ENCODE data around the gene PACRG. TPM values are rescaled to one million over a fixed set of nuclear protein-coding genes. Genes with fewer than 3 reads are reported as not detected.

PACRG gene
- total RNA-seq, 1 experiment from 2014 or later: not detected

GRCh38 chr6:163344411-163344810, 616.6 kb downstream of the PACRG start:
- CTCF ChIA-PET: no interaction called here
- Histone ChIP-seq H3K9me3 (no peaks in the 10 kb centered on the region), H3K4me1 (no peaks in the 10 kb centered on the region), H3K36me3 (ENCODE audit: control insufficient read depth, insufficient read depth, low read length) (no peaks in the 10 kb centered on the region), H3K4me3 (ENCODE audit: low read depth, low read length) (no peak overlapping the region), H3K27me3 (replicated peaks; ENCODE audit: control insufficient read depth, insufficient read depth, low read length) (no peaks in the 10 kb centered on the region)
- POLR2A ChIA-PET: no interaction called here
- intact Hi-C loops (cut with micrococcal nuclease; ENCODE audit: unreplicated experiment): no loop called here
- Mint-ChIP-seq H3K4me3 (ENCODE audit: unreplicated experiment) (no peak overlapping the region), H3K27me3 (ENCODE audit: insufficient read depth, unreplicated experiment) (no peaks in the 10 kb centered on the region), H3K36me3 (ENCODE audit: insufficient read depth, unreplicated experiment) (no peaks in the 10 kb centered on the region), H3K4me1 (ENCODE audit: low read depth, unreplicated experiment) (no peaks in the 10 kb centered on the region), H3K9me3 (ENCODE audit: unreplicated experiment) (no peaks in the 10 kb centered on the region), H3K27ac (ENCODE audit: unreplicated experiment) (no peak overlapping the region)
- no peak for TF ChIP-seq CTCF (IDR thresholded peaks at IDR 0.05; ENCODE audit: insufficient read depth in 1 of 2, low read depth in 1 of 2, low read length in 1 of 2, severe bottlenecking in 1 of 2, unreplicated experiment in 1 of 2)
- no TSS peak for BruUV-seq (replicated peaks)
- DNase-seq: no peak

GRCh38 chr6:163345931-163346330, 618.2 kb downstream of the PACRG start:
- ChIA-PET CTCF (no interaction called here), POLR2A (no interaction called here)
- DNase-seq: no peak
- H3K4me3 ChIP-seq (ENCODE audit: low read depth, low read length): no peak overlapping the region
- no peak for TF ChIP-seq CTCF (IDR thresholded peaks at IDR 0.05; ENCODE audit: insufficient read depth in 1 of 2, low read depth in 1 of 2, low read length in 1 of 2, severe bottlenecking in 1 of 2, unreplicated experiment in 1 of 2)
- no peaks in the 10 kb centered on the region for H3K36me3 Mint-ChIP-seq (ENCODE audit: insufficient read depth, unreplicated experiment)
- H3K4me1 Mint-ChIP-seq (ENCODE audit: low read depth, unreplicated experiment): no peaks in the 10 kb centered on the region
- no peaks in the 10 kb centered on the region for H3K36me3 ChIP-seq (ENCODE audit: control insufficient read depth, insufficient read depth, low read length)
- H3K4me3 Mint-ChIP-seq (ENCODE audit: unreplicated experiment): no peak overlapping the region
- H3K27me3 Mint-ChIP-seq (ENCODE audit: insufficient read depth, unreplicated experiment): no peaks in the 10 kb centered on the region
- no peaks in the 10 kb centered on the region for H3K27me3 ChIP-seq (replicated peaks; ENCODE audit: control insufficient read depth, insufficient read depth, low read length)
- intact Hi-C loops (cut with micrococcal nuclease; ENCODE audit: unreplicated experiment): no loop called here
- H3K4me1 ChIP-seq: no peaks in the 10 kb centered on the region
- BruUV-seq (replicated peaks): no TSS peak
- no peaks in the 10 kb centered on the region for H3K9me3 Mint-ChIP-seq (ENCODE audit: unreplicated experiment)
- no peaks in the 10 kb centered on the region for H3K9me3 ChIP-seq
- no peak overlapping the region for H3K27ac Mint-ChIP-seq (ENCODE audit: unreplicated experiment)

- CTCF ChIA-PET: no interaction called here
- POLR2A ChIA-PET: no interaction called here
- no peaks in the 10 kb centered on the region for H3K36me3 Mint-ChIP-seq (ENCODE audit: insufficient read depth, unreplicated experiment)
- no peaks in the 10 kb centered on the region for H3K9me3 Mint-ChIP-seq (ENCODE audit: unreplicated experiment)
- Histone ChIP-seq H3K4me3 (ENCODE audit: low read depth, low read length) (no peak overlapping the region), H3K36me3 (ENCODE audit: control insufficient read depth, insufficient read depth, low read length) (no peaks in the 10 kb centered on the region), H3K9me3 (no peaks in the 10 kb centered on the region), H3K27me3 (replicated peaks; ENCODE audit: control insufficient read depth, insufficient read depth, low read length) (no peaks in the 10 kb centered on the region), H3K4me1 (no peaks in the 10 kb centered on the region)
- no peak for DNase-seq
- intact Hi-C loops (cut with micrococcal nuclease; ENCODE audit: unreplicated experiment): no loop called here
- H3K27ac Mint-ChIP-seq (ENCODE audit: unreplicated experiment): no peak overlapping the region
- BruUV-seq (replicated peaks): no TSS peak
- H3K4me3 Mint-ChIP-seq (ENCODE audit: unreplicated experiment): no peak overlapping the region
- no peaks in the 10 kb centered on the region for H3K4me1 Mint-ChIP-seq (ENCODE audit: low read depth, unreplicated experiment)
- no peaks in the 10 kb centered on the region for H3K27me3 Mint-ChIP-seq (ENCODE audit: insufficient read depth, unreplicated experiment)
- no peak for TF ChIP-seq CTCF (IDR thresholded peaks at IDR 0.05; ENCODE audit: insufficient read depth in 1 of 2, low read depth in 1 of 2, low read length in 1 of 2, severe bottlenecking in 1 of 2, unreplicated experiment in 1 of 2)
Observed at GRCh38 chr6:163346497-163346961, 618.8 kb downstream of the PACRG start.

Data from Caco-2 (cell line).